BE2C (cell line): Measurements from ENCODE around the gene FOXO1.

Experiments
- DNase-seq: peaks from one replicate; pipeline ENCODE4 v3.0.0-alpha.2; 2020
- H3K27me3 ChIP-seq: fragments of 250-450 bp; sonication (Bioruptor Pico); 2 replicates; pipeline ENCODE4 v1.5.1; 2020; ENCODE audit warnings: mild to moderate bottlenecking
- H3K36me3 ChIP-seq: fragments of 250-450 bp; sonication (Bioruptor Pico); 2 replicates; pipeline ENCODE4 v1.5.1; 2020; ENCODE audit warnings: mild to moderate bottlenecking
- H3K4me1 ChIP-seq: fragments of 250-450 bp; sonication (Bioruptor Pico); 2 replicates; pipeline ENCODE4 v1.5.1; 2020
- H3K4me3 ChIP-seq: 2 replicates; pipeline ENCODE4 v1.5.1; 2011; ENCODE audit warnings: low read depth, low read length
- H3K9me3 ChIP-seq: fragments of 250-450 bp; sonication (Bioruptor Pico); 2 replicates; pipeline ENCODE4 v1.5.1; 2020
- CTCF ChIP-seq: IDR thresholded peaks from 2 replicates; pipeline ENCODE4 v1.5.1; 2012; ENCODE audit warnings: mild to moderate bottlenecking, low read depth, low read length

The FOXO1 gene

GRCh38 chr13:40612041-40612440, 54.4 kb downstream of the FOXO1 start:
- no peaks in the 10 kb centered on the region for H3K4me1 ChIP-seq
- DNase-seq, result no peak

GRCh38 chr13:40611635-40612034, 54.8 kb downstream of the FOXO1 start:
- Histone ChIP-seq H3K4me3 (no peak overlapping the region), H3K4me1 (no peaks in the 10 kb centered on the region), H3K27me3 (peaks cover 12% of the 10 kb centered on the region; the same call in 1 of the 2 replicates), H3K9me3 (no peaks in the 10 kb centered on the region), H3K36me3 (no peaks in the 10 kb centered on the region)
- no peak for DNase-seq
- TF ChIP-seq CTCF, result no peak

More at GRCh38 chr13:40612041-40612440, 54.4 kb downstream of the FOXO1 start:
- no peaks in the 10 kb centered on the region for H3K9me3 ChIP-seq
- no peak overlapping the region for H3K4me3 ChIP-seq
- no peaks in the 10 kb centered on the region for H3K36me3 ChIP-seq
- peaks cover 12% of the 10 kb centered on the region; the same call in 1 of the 2 replicates for H3K27me3 ChIP-seq
- TF ChIP-seq CTCF, result no peak

- no peak for DNase-seq
- Histone ChIP-seq H3K4me3 (no peak overlapping the region), H3K36me3 (no peaks in the 10 kb centered on the region), H3K27me3 (peaks cover 12% of the 10 kb centered on the region; the same call in 1 of the 2 replicates), H3K9me3 (no peaks in the 10 kb centered on the region), H3K4me1 (no peaks in the 10 kb centered on the region)
- no peak for TF ChIP-seq CTCF
Measured at GRCh38 chr13:40611004-40611403, 55.4 kb downstream of the FOXO1 start.

- no peaks in the 10 kb centered on the region for H3K36me3 ChIP-seq
- no peak overlapping the region for H3K4me3 ChIP-seq
- DNase-seq, result no peak
- TF ChIP-seq CTCF, result no peak
- peaks cover 12% of the 10 kb centered on the region; the same call in 1 of the 2 replicates for H3K27me3 ChIP-seq
- no peaks in the 10 kb centered on the region for H3K9me3 ChIP-seq
- no peaks in the 10 kb centered on the region for H3K4me1 ChIP-seq
Measured at GRCh38 chr13:40609972-40610726, 56.3 kb downstream of the FOXO1 start.

- no peaks in the 10 kb centered on the region for H3K36me3 ChIP-seq
- no peaks in the 10 kb centered on the region for H3K9me3 ChIP-seq
- DNase-seq, result no peak
- H3K27me3 ChIP-seq, result no peaks in the 10 kb centered on the region; the same call in 1 of the 2 replicates
- no peaks in the 10 kb centered on the region for H3K4me1 ChIP-seq
- no peak overlapping the region for H3K4me3 ChIP-seq
- TF ChIP-seq CTCF, result no peak
Measured at GRCh38 chr13:40608308-40608707, 58.1 kb downstream of the FOXO1 start.

- Histone ChIP-seq H3K36me3 (no peaks in the 10 kb centered on the region), H3K4me3 (no peak overlapping the region), H3K27me3 (no peaks in the 10 kb centered on the region; the same call in 1 of the 2 replicates), H3K4me1 (no peaks in the 10 kb centered on the region), H3K9me3 (no peaks in the 10 kb centered on the region)
- no peak for DNase-seq
- no peak for TF ChIP-seq CTCF
Measured at GRCh38 chr13:40605573-40605972, 60.9 kb downstream of the FOXO1 start.
